Neural progenitor cell (in vitro differentiated cells): Measurements from ENCODE around the gene NTM. TPM values are rescaled to one million over a fixed set of nuclear protein-coding genes. Genes with fewer than 3 reads are reported as not detected.

ENCODE experiments used
- DNase-seq: peaks from one replicate; pipeline ENCODE4 v3.0.0-alpha.2; 2016; ENCODE audit warnings: low spot score
- H2AFZ ChIP-seq: fragments of 200-600 bp; sonication (generic); replicated peaks from 2 replicates; pipeline ENCODE4 v1.6.1; 2016; ENCODE audit warnings: antibody characterized with exemption
- H3F3A ChIP-seq: fragments of 200-600 bp; sonication (generic); 2 replicates; pipeline ENCODE4 v1.6.1; 2016; ENCODE audit warnings: antibody characterized with exemption, low read depth
- H3K27ac ChIP-seq: fragments of 200-600 bp; sonication (generic); 2 replicates; pipeline ENCODE4 v1.5.1; 2016; ENCODE audit warnings: mild to moderate bottlenecking
- H3K27me3 ChIP-seq: fragments of 200-600 bp; sonication (generic); 2 replicates; pipeline ENCODE4 v1.6.1; 2016; ENCODE audit warnings: mild to moderate bottlenecking, moderate library complexity
- H3K36me3 ChIP-seq: fragments of 200-600 bp; sonication (generic); 2 replicates; pipeline ENCODE4 v1.5.1; 2016
- H3K4me1 ChIP-seq: fragments of 200-600 bp; sonication (generic); 2 replicates; pipeline ENCODE4 v1.6.1; 2016; ENCODE audit warnings: mixed run types
- H3K4me2 ChIP-seq: fragments of 200-600 bp; sonication (generic); 2 replicates; pipeline ENCODE4 v1.6.1; 2016
- H3K4me3 ChIP-seq: fragments of 200-600 bp; sonication (generic); 2 replicates; pipeline ENCODE4 v1.5.1; 2016
- H3K79me2 ChIP-seq: fragments of 200-600 bp; sonication (generic); 2 replicates; pipeline ENCODE4 v1.6.1; 2016; ENCODE audit warnings: low read depth
- H3K9ac ChIP-seq: fragments of 200-600 bp; sonication (generic); 2 replicates; pipeline ENCODE4 v1.6.1; 2016
- H3K9me3 ChIP-seq: fragments of 200-600 bp; sonication (generic); 2 replicates; pipeline ENCODE4 v1.5.1; 2016; ENCODE audit warnings: low read depth
- H4K20me1 ChIP-seq: fragments of 200-600 bp; sonication (generic); 2 replicates; pipeline ENCODE4 v1.6.1; 2016; ENCODE audit warnings: low read depth
- H3K27ac Mint-ChIP-seq: 3 replicates; pipeline ENCODE4 v1.8.0; 2021; ENCODE audit warnings: mixed read lengths
- H3K27me3 Mint-ChIP-seq: 2 replicates; pipeline ENCODE4 v1.8.0; 2022; ENCODE audit warnings: low read depth, mild to moderate bottlenecking, inconsistent platforms, moderate library complexity, mixed read lengths; ENCODE audit not compliant: insufficient read depth
- H3K36me3 Mint-ChIP-seq: 3 replicates; pipeline ENCODE4 v1.8.0; 2021; ENCODE audit warnings: mixed read lengths
- H3K4me1 Mint-ChIP-seq: 3 replicates; pipeline ENCODE4 v1.8.0; 2021; ENCODE audit warnings: mixed read lengths
- H3K4me3 Mint-ChIP-seq: 3 replicates; pipeline ENCODE4 v1.8.0; 2021; ENCODE audit warnings: mild to moderate bottlenecking, moderate library complexity, mixed read lengths
- H3K9me3 Mint-ChIP-seq: 3 replicates; pipeline ENCODE4 v1.8.0; 2020; ENCODE audit warnings: mixed read lengths
- EZH2 ChIP-seq: fragments of 200-600 bp; sonication (generic); IDR thresholded peaks from 2 replicates; pipeline ENCODE4 v1.6.1; 2017; ENCODE audit warnings: antibody characterized with exemption, mild to moderate bottlenecking, moderate library complexity
- EZH2phosphoT487 ChIP-seq: fragments of 200-600 bp; sonication (generic); IDR thresholded peaks from 2 replicates; pipeline ENCODE4 v1.6.1; 2017; ENCODE audit warnings: antibody characterized with exemption
- total RNA-seq: library from RNA; depleted of rRNA; stranded (reverse); fragments of >200 nt; gene quantifications from 2 replicates; pipeline ENCODE4 v1.2.3, GENCODE V29; 2015; ENCODE audit warnings: low replicate concordance
- TF ChIP-seq, protein P1 (sequence below): fragments of 200-600 bp; sonication (generic); IDR thresholded peaks from 2 replicates; pipeline ENCODE4 v1.5.1; 2017; ENCODE audit warnings: antibody characterized with exemption, mild to moderate bottlenecking

NTM gene
- total RNA-seq, 1 donor from 2014 or later, result 4.3 TPM

- Mint-ChIP-seq H3K27me3 (peaks cover 3% of the 10 kb centered on the region), H3K4me1 (peaks cover 3% of the 10 kb centered on the region), H3K27ac (no peak overlapping the region), H3K4me3 (no peak overlapping the region), H3K36me3 (no peaks in the 10 kb centered on the region), H3K9me3 (no peaks in the 10 kb centered on the region)
- Histone ChIP-seq H4K20me1 (no peaks in the 10 kb centered on the region), H3K27me3 (peaks cover 66% of the 10 kb centered on the region), H3K79me2 (no peaks in the 10 kb centered on the region), H3K4me3 (no peak overlapping the region), H3K4me1 (peaks cover 4% of the 10 kb centered on the region), H3K4me2 (no peak overlapping the region), H2AFZ (no peak overlapping the region), H3F3A (no peaks in the 10 kb centered on the region), H3K27ac (no peak overlapping the region), H3K9ac (no peak overlapping the region), H3K36me3 (no peaks in the 10 kb centered on the region), H3K9me3 (no peaks in the 10 kb centered on the region)
- DNase-seq, result no peak
- no peak for TF ChIP-seq EZH2phosphoT487
- TF ChIP-seq EZH2, result no peak
- TF ChIP-seq, protein P1, sequence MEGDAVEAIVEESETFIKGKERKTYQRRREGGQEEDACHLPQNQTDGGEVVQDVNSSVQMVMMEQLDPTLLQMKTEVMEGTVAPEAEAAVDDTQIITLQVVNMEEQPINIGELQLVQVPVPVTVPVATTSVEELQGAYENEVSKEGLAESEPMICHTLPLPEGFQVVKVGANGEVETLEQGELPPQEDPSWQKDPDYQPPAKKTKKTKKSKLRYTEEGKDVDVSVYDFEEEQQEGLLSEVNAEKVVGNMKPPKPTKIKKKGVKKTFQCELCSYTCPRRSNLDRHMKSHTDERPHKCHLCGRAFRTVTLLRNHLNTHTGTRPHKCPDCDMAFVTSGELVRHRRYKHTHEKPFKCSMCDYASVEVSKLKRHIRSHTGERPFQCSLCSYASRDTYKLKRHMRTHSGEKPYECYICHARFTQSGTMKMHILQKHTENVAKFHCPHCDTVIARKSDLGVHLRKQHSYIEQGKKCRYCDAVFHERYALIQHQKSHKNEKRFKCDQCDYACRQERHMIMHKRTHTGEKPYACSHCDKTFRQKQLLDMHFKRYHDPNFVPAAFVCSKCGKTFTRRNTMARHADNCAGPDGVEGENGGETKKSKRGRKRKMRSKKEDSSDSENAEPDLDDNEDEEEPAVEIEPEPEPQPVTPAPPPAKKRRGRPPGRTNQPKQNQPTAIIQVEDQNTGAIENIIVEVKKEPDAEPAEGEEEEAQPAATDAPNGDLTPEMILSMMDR, result no peak
Observed at GRCh38 chr11:132336781-132337535, 966.5 kb downstream of the NTM start.

DNA sequence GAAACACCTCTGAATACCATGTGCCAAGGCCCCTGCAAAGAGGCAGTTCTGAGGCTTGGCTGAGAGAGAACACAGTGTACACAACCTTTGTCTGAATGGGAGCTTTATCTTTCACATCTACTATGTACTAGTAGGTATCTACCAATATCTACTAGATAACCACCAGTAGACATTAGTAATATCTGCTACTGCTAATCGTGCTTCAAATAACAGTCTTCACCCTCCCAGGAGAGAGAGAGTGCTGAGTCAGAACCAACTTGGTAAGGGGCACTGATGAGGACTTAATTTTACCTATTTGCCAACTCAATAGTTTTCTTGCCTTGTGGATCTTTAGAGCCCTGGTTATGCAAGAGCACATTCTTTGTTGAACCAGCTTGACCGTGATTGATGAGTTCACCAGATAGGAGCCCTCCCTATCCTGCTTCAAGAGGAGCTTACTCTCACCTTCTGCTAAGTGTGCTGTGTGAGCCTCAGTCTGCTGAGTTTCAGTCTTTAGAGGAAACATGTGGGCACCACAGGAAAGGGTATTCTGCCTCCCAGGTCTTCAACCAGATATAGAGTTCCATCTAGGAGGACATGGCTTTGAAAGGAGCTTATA, 967.5 kb downstream of the NTM start:
- Histone ChIP-seq H3K27me3 (peaks cover 56% of the 10 kb centered on the region), H3K4me3 (no peak overlapping the region), H2AFZ (no peak overlapping the region), H4K20me1 (no peaks in the 10 kb centered on the region), H3F3A (no peaks in the 10 kb centered on the region), H3K9ac (no peak overlapping the region), H3K36me3 (no peaks in the 10 kb centered on the region), H3K27ac (no peak overlapping the region), H3K4me1 (no peaks in the 10 kb centered on the region), H3K79me2 (no peaks in the 10 kb centered on the region), H3K9me3 (no peaks in the 10 kb centered on the region), H3K4me2 (no peak overlapping the region)
- H3K36me3 Mint-ChIP-seq, result no peaks in the 10 kb centered on the region
- no peak overlapping the region for H3K27ac Mint-ChIP-seq
- DNase-seq, result no peak
- peaks cover 3% of the 10 kb centered on the region for H3K27me3 Mint-ChIP-seq
- H3K4me3 Mint-ChIP-seq, result no peak overlapping the region
- TF ChIP-seq EZH2phosphoT487 (no peak), EZH2 (no peak)
- TF ChIP-seq, protein P1, result no peak
- no peaks in the 10 kb centered on the region for H3K9me3 Mint-ChIP-seq
- peaks cover under 1% of the 10 kb centered on the region for H3K4me1 Mint-ChIP-seq

DNA sequence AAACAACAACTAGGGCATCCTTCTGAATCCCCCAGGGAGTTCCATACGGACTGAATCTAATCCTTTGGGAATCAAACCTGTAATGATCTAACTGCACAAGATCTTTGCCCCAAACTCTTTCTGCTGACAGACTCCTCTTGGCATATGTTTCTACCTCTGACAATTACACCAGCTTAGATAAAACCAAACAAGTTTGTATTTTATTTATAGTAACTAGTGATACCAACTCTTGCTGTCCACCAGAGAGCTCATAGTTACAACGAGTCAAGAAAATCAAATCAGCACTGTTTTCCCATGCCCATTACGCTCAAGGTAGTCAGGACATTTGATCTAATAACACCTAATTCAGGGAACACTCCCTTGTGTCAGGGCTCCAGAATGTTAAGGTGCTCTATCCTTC, 972.0 kb downstream of the NTM start:
- no peaks in the 10 kb centered on the region for H4K20me1 ChIP-seq
- H3K36me3 ChIP-seq, result no peaks in the 10 kb centered on the region
- no peak for DNase-seq
- H2AFZ ChIP-seq, result no peak overlapping the region
- no peaks in the 10 kb centered on the region for H3K79me2 ChIP-seq
- H3F3A ChIP-seq, result no peaks in the 10 kb centered on the region
- no peak overlapping the region for H3K9ac ChIP-seq
- H3K27ac Mint-ChIP-seq, result no peak overlapping the region
- H3K27me3 ChIP-seq, result peaks cover 25% of the 10 kb centered on the region
- H3K9me3 Mint-ChIP-seq, result no peaks in the 10 kb centered on the region
- no peak overlapping the region for H3K27ac ChIP-seq
- H3K4me3 Mint-ChIP-seq, result no peak overlapping the region
- no peak overlapping the region for H3K4me3 ChIP-seq
- H3K36me3 Mint-ChIP-seq, result no peaks in the 10 kb centered on the region
- H3K4me2 ChIP-seq, result no peak overlapping the region
- peaks cover 3% of the 10 kb centered on the region for H3K27me3 Mint-ChIP-seq
- no peaks in the 10 kb centered on the region for H3K9me3 ChIP-seq
- no peak for TF ChIP-seq EZH2
- peaks cover 5% of the 10 kb centered on the region for H3K4me1 ChIP-seq
- H3K4me1 Mint-ChIP-seq, result peaks cover 12% of the 10 kb centered on the region
